Ishikawa (cell line): ENCODE results near the gene ASCC1.

Experiments
- EGR1 ChIP-seq: IDR thresholded peaks from 2 replicates; pipeline ENCODE4 v1.6.1; 2012
- TEAD4 ChIP-seq: IDR thresholded peaks from 2 replicates; pipeline ENCODE4 v1.6.1; 2012
- YY1 ChIP-seq: IDR thresholded peaks from 2 replicates; pipeline ENCODE4 v1.6.1; 2012; ENCODE audit warnings: low read depth

DNA sequence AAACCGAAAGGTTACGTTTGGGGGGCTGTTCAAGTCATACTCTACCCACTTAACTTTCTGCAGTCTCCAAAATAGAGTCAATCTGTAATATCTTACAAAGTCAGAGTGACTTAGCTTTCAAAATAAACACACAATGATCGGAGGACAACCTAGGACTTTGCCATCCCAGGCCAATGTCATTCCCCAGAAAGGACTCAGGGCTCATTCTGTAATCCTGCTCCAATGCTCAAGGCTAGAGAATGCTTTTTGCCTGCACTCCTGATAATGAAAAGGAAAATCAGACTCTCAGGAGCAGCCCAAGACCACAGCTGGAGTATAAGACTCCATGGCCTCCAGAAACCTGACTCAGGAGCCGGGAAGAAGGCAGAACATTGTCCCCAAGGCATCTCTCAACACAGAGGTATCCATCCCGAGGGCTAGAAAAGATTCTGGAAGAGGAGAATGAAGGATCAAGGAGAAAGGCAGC lies 28.5 kb upstream of the ASCC1 start:
- TF ChIP-seq YY1 (no peak), TEAD4 (no peak), EGR1 (no peak)
